OCI-LY7 (cell line): Measurements from ENCODE around the gene KMO. TPM values are rescaled to one million over a fixed set of nuclear protein-coding genes. Genes with fewer than 3 reads are reported as not detected.

Experiments
- BruUV-seq: library from RNA; stranded (reverse); fragments of 400-500 nt; replicated peaks from 2 replicates; lab custom pipeline; 2021; lab: Mats Ljungman, UMichigan
- CTCF ChIA-PET: fragments of 300-600 bp; sonication (Branson Sonifier 250); formaldehyde crosslinking; loops from one replicate; lab custom pipeline; 2022; ENCODE audit warnings: antibody characterized with exemption; ENCODE audit not compliant: unreplicated experiment; lab: Charles Lee
- POLR2A ChIA-PET: fragments of 300-600 bp; sonication (Branson Sonifier 250); formaldehyde crosslinking; loops from one replicate; lab custom pipeline; 2022; ENCODE audit warnings: antibody characterized with exemption; lab: Charles Lee
- DNase-seq: peaks from one replicate; pipeline ENCODE4 v3.0.0-alpha.2; 2015; ENCODE audit warnings: low spot score
- H2AFZ ChIP-seq: fragments of 200-600 bp; sonication (generic), shearing (Covaris generic); 2 replicates; pipeline ENCODE4 v1.6.1; 2014; ENCODE audit warnings: mild to moderate bottlenecking, antibody characterized with exemption, low read length, moderate library complexity
- H3K27ac ChIP-seq: fragments of 200-600 bp; sonication (generic); 2 replicates; pipeline ENCODE4 v1.5.1; 2014; ENCODE audit warnings: mixed run types, low read depth, mild to moderate bottlenecking, moderate library complexity, low read length, inconsistent platforms; ENCODE audit not compliant: poor library complexity, severe bottlenecking
- H3K36me3 ChIP-seq: fragments of 200-600 bp; sonication (generic); 2 replicates; pipeline ENCODE4 v1.6.1; 2014; ENCODE audit warnings: mild to moderate bottlenecking, antibody characterized with exemption, low read length, moderate library complexity, mixed read lengths; ENCODE audit not compliant: insufficient read depth
- H3K4me1 ChIP-seq: fragments of 200-600 bp; sonication (generic); 2 replicates; pipeline ENCODE4 v1.5.1; 2014; ENCODE audit warnings: mild to moderate bottlenecking, low read length; ENCODE audit not compliant: insufficient read depth, poor library complexity, severe bottlenecking
- H3K4me2 ChIP-seq: fragments of 200-600 bp; sonication (generic); 2 replicates; pipeline ENCODE4 v1.6.1; 2014; ENCODE audit warnings: mild to moderate bottlenecking, low read length
- H3K4me3 ChIP-seq: fragments of 200-600 bp; sonication (generic); 2 replicates; pipeline ENCODE4 v1.5.1; 2014; ENCODE audit warnings: mild to moderate bottlenecking, low read depth, low read length; ENCODE audit not compliant: poor library complexity, severe bottlenecking
- H3K79me2 ChIP-seq: fragments of 200-600 bp; sonication (generic); 2 replicates; pipeline ENCODE4 v1.6.1; 2016; ENCODE audit warnings: low read depth, mild to moderate bottlenecking, low read length, moderate library complexity, mixed read lengths; ENCODE audit not compliant: insufficient read depth
- H3K9me2 ChIP-seq: fragments of 200-600 bp; sonication (generic); 2 replicates; pipeline ENCODE4 v1.6.1; 2016; ENCODE audit warnings: mild to moderate bottlenecking, low read length, mixed read lengths; ENCODE audit not compliant: insufficient read depth
- H3K9me3 ChIP-seq: fragments of 200-600 bp; sonication (generic); 2 replicates; pipeline ENCODE4 v1.6.1; 2014; ENCODE audit warnings: mild to moderate bottlenecking, mixed run types, low read length, mixed read lengths
- H4K20me1 ChIP-seq: fragments of 200-600 bp; sonication (generic); 2 replicates; pipeline ENCODE4 v1.6.1; 2014; ENCODE audit warnings: mild to moderate bottlenecking, antibody characterized with exemption, low read length, moderate library complexity, mixed read lengths; ENCODE audit not compliant: insufficient read depth
- CTCF ChIP-seq: fragments of 200-600 bp; sonication (generic); conservative IDR thresholded peaks from 2 replicates; pipeline ENCODE4 v1.5.1; 2014; ENCODE audit warnings: mild to moderate bottlenecking, antibody characterized with exemption, low read length, moderate library complexity, mixed read lengths
- EZH2phosphoT487 ChIP-seq: fragments of 200-600 bp; sonication (generic); IDR thresholded peaks from 2 replicates; pipeline ENCODE4 v1.6.1; 2018; ENCODE audit warnings: low read depth, borderline replicate concordance, mild to moderate bottlenecking, mixed run types, antibody characterized with exemption, low read length, moderate library complexity, mixed read lengths
- intact Hi-C: fragments of 100-400 bp; cut with micrococcal nuclease; formaldehyde crosslinking; loops from one replicate; pipeline ENCODE4 v1.10.0; 2022; ENCODE audit not compliant: unreplicated experiment
- total RNA-seq, 2 experiments: library from RNA; depleted of rRNA in 1 of 2; stranded (reverse); fragments of >200 nt in 1 of 2; shearing (Covaris generic) in 1 of 2; gene quantifications; 2 replicates each; pipeline ENCODE4 v1.2.3, GENCODE V29; 2014 to 2022

Gene KMO
- total RNA-seq, 2 experiments from 2014 or later, result 3.2 to 14.2 TPM

GRCh38 chr1:241637046-241637590 lies 104.9 kb downstream of the KMO start:
- H3K79me2 ChIP-seq, result peaks cover 16% of the 10 kb centered on the region; the same call in 1 of the 2 replicates
- peaks cover 37% of the 10 kb centered on the region for H3K4me1 ChIP-seq
- DNase-seq, result no peak
- POLR2A ChIA-PET, result interaction anchor here (2.8 kb wide), 1 partner anchor 10 kb away, joined by 8 read pairs; no protein-coding TSS in a partner anchor
- H3K9me3 ChIP-seq, result no peaks in the 10 kb centered on the region
- peak overlapping the region; percentile 93; the same call in 1 of the 2 replicates for H3K4me2 ChIP-seq
- no peaks in the 10 kb centered on the region for H4K20me1 ChIP-seq
- peaks cover 31% of the 10 kb centered on the region for H3K36me3 ChIP-seq
- TF ChIP-seq CTCF (no peak), EZH2phosphoT487 (no peak)
- no peak overlapping the region for H2AFZ ChIP-seq
- H3K4me3 ChIP-seq, result no peak overlapping the region
- no peak overlapping the region for H3K27ac ChIP-seq
- intact Hi-C loops, result no loop called here
- CTCF ChIA-PET, result no interaction called here
- no peaks in the 10 kb centered on the region for H3K9me2 ChIP-seq
- no TSS peak for BruUV-seq

- POLR2A ChIA-PET, result interaction anchor here (2.8 kb wide), 1 partner anchor 10 kb away, joined by 8 read pairs; no protein-coding TSS in a partner anchor
- no peak for DNase-seq
- intact Hi-C loops, result no loop called here
These were observed 105.4 kb downstream of the KMO start for GRCh38 chr1:241637604-241638003.

DNA sequence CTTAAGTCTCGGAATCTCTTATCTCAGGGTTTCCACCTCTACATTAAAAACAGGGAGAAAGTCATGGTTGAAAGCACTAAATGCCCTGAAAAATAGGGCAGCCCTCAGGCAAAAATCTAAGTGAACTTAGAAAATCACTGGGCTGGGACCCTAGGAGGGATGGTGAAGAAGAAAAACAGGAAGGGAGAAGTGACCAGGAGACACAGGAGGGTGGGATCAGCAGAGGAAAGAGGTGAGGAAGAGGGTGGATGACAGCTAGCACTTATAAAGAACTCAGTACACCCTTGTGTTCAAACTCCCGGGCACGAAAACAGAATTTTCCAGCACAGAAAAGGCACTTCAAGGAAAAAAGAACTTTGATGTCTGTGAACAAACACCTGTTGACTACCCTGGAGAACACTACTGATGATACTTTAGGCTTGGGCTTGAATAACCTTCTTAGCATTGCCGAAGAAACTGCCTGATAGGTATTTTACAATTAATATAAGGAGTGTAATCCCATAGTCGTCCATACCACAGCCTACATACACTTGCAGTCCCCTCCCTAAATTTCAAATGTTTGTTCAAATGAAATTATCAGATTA lies 106.0 kb downstream of the KMO start:
- intact Hi-C loops, result no loop called here
- ChIA-PET POLR2A (interaction anchor here (0.7 to 2.8 kb wide), 3 partner anchors 11 to 148 kb away, joined by 3 to 8 read pairs (median 3); no protein-coding TSS in a partner anchor), CTCF (interaction anchor here (1.1 kb wide), 1 partner anchor 27 kb away, joined by 3 read pairs; no protein-coding TSS in a partner anchor)
- peak overlapping the region; percentile 93 for H3K4me2 ChIP-seq
- H3K9me3 ChIP-seq, result no peaks in the 10 kb centered on the region
- no peaks in the 10 kb centered on the region for H4K20me1 ChIP-seq
- peaks cover 16% of the 10 kb centered on the region; the same call in 1 of the 2 replicates for H3K79me2 ChIP-seq
- TF ChIP-seq CTCF (no peak), EZH2phosphoT487 (no peak)
- H3K36me3 ChIP-seq, result peaks cover 24% of the 10 kb centered on the region
- DNase-seq, result no peak
- H2AFZ ChIP-seq, result no peak overlapping the region
- H3K4me3 ChIP-seq, result peak overlapping the region; percentile 98
- BruUV-seq, result no TSS peak
- no peaks in the 10 kb centered on the region for H3K9me2 ChIP-seq
- no peak overlapping the region for H3K27ac ChIP-seq
- H3K4me1 ChIP-seq, result peaks cover 37% of the 10 kb centered on the region

More at GRCh38 chr1:241637604-241638003, 105.4 kb downstream of the KMO start:
- no peaks in the 10 kb centered on the region for H3K9me3 ChIP-seq
- H3K4me2 ChIP-seq, result peak overlapping the region; percentile 93
- peaks cover 26% of the 10 kb centered on the region for H3K36me3 ChIP-seq
- H2AFZ ChIP-seq, result no peak overlapping the region
- H3K27ac ChIP-seq, result no peak overlapping the region
- peaks cover 37% of the 10 kb centered on the region for H3K4me1 ChIP-seq
- H3K4me3 ChIP-seq, result no peak overlapping the region
- CTCF ChIA-PET, result no interaction called here
- BruUV-seq, result no TSS peak
- no peaks in the 10 kb centered on the region for H4K20me1 ChIP-seq
- no peak for TF ChIP-seq EZH2phosphoT487
- no peaks in the 10 kb centered on the region for H3K9me2 ChIP-seq
- peaks cover 16% of the 10 kb centered on the region; the same call in 1 of the 2 replicates for H3K79me2 ChIP-seq
